GM21360 (cell line): Measurements from ENCODE around the gene CHERP.
"Not testable (repeated sequence)": the region's sequence is repeated elsewhere in the genome, so short reads cannot be mapped to it uniquely, and the experiment has no call there.

ENCODE experiments used
- ATAC-seq: cut with Tn5 transposase; IDR thresholded peaks from one replicate; pipeline ENCODE4 v1.9.1; 2021; ENCODE audit warnings: mild to moderate bottlenecking, moderate library complexity; ENCODE audit not compliant: unreplicated experiment

Gene CHERP

GRCh38 chr19:16543734-16544133 is 1.5 kb upstream of the CHERP start:
- not testable (repeated sequence) for ATAC-seq

GRCh38 chr19:16542910-16543472 is 754 bp upstream of the CHERP start:
- ATAC-seq = no peak

GRCh38 chr19:16541526-16542044 is 652 bp downstream of the CHERP start:
- peak; percentile 10 for ATAC-seq

DNA sequence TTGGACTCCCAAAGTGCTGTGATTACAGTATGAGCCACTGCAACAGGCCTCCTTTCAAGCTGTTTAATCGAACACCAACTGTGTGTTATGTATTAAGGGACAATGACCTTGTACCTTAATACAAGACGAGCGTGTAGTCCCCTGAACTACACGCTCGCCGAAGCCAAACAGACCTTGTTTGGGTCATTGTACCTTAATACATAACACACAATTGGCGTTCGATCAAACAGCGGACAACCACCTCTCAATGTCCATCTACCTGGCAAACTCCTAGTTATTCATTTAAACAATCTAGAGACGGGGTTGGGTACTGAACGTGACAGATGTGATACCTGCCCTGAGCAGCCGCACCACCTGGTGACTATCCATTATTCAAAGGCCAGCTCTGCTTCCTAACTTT is 1.3 kb downstream of the CHERP start:
- ATAC-seq = no peak

DNA sequence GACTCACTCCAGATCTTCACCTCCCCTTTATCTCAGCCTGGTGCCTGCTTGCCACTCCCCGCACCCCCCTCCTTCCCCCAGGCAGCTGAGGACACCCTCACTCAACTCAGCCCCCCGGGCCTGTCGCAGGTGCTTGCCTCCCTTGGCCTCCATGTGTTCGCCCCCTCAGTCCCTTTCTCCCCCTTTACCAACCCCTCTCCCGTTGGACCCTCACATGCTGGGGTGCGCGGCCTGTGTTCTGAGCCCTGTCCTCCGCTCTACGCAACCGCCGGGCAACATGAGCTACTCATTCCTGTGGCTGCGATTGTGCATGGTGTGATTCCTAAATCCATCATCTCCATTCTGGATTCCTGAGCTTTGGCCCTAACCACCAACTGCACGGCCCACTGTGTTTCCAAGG is 5.1 kb downstream of the CHERP start:
- ATAC-seq = no peak

DNA sequence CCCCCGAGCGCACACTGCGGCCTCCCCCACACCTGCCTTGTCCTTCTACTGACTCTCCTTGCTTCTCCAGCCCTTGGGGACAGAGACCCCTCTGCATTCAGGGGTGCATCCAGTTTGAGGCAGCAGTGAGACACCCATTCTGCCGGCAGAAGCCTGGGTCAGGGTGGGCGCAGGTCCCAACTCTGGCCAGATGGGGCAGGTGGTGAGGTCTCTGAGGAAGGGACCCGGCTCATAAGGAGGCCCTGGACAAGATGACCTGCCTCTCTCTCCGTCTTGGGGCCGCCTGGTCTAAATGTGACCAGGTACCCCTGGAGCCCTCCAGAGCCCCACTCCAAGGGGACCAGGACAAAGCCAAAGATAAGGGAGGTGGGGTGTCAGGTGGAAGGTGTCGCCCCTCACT is 6.1 kb downstream of the CHERP start:
- no peak for ATAC-seq

DNA sequence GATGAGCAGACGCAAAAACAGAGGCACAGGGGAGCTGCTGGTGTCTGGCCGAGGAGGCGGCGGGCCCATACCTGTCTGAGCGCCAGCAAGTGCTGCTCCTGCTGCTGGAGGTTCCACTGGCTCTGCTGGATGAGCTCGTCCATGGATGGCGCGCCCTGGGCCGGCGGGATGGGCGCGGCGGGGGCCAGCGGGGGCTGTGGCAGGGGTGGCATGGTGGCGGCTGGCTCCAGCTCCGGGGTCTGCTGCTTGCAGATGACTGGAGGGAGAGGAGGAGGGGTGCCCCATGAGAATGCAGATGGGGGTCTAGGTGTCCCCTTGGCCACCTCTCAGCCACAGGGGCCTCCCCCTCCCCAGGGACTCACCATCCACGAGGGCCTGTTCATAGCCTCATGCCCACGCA is 6.9 kb downstream of the CHERP start:
- no peak for ATAC-seq

GRCh38 chr19:16532440-16533234 is 9.6 kb downstream of the CHERP start:
- no peak for ATAC-seq

GRCh38 chr19:16531380-16531669 is 10.9 kb downstream of the CHERP start:
- no peak for ATAC-seq

GRCh38 chr19:16530540-16531379 is 11.5 kb downstream of the CHERP start:
- ATAC-seq = no peak

DNA sequence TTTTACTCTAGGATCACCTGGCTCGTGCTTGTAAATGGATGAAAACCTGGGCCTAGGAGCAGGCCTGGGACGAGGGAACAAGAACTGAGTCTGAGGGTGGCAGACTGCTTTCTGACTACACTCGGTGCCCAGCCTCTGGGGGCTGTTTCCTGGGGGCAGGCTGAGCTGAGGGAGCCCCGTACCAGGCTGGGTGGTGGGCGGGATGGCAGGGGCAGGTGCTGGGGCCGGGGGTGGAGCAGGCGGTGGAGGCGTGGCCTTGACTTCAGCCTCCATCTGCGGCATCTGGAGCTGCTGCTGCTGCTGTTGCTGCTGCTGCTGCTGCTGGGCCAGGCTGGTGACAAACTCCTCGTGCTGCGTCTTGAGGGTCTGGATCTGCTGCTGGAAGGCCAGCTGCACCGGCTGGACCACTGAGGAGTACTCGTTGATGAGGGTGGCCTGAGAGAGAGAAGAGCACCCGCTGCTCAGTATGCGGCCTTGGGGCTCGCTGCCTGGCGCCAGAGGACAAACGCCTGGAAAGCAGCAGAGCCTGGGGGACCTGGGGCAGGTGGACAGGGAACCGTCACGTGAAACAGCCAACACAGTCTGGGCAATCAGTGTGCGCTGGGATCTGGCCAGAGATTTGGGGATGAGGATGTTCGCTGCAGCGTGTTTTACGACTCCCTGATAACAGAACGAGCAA is 12.6 kb downstream of the CHERP start:
- no peak for ATAC-seq

DNA sequence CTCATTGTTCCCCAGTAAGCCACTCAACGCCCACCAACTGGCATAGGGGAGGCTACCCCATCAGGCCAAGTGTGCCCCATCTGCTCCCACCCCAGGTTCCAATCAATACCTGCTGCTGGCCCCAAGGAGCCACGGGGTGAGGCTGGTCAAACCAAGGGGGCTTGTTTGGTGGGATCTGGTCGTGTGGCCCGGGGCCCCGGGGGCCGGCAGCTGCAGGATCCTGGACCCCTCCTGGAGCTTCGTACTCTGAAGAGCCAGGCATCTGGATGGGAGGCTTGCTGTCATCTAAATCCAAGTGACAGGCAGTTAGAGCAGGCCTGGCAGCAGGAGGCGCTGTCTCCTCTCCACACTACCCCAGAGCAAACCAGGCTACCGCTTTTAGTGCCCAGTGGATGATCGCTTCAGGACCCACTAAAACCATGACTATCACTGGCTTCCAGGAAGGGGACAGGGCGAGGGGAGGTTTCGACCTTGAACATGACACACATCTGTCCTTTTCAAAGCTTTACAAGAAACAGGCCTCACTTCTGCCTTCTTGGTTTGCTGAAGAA is 14.2 kb downstream of the CHERP start:
- no peak for ATAC-seq

- ATAC-seq = no peak
Measured at GRCh38 chr19:16527334-16527935, 14.8 kb downstream of the CHERP start.

GRCh38 chr19:16525751-16526481 is 16.3 kb downstream of the CHERP start:
- ATAC-seq = no peak

DNA sequence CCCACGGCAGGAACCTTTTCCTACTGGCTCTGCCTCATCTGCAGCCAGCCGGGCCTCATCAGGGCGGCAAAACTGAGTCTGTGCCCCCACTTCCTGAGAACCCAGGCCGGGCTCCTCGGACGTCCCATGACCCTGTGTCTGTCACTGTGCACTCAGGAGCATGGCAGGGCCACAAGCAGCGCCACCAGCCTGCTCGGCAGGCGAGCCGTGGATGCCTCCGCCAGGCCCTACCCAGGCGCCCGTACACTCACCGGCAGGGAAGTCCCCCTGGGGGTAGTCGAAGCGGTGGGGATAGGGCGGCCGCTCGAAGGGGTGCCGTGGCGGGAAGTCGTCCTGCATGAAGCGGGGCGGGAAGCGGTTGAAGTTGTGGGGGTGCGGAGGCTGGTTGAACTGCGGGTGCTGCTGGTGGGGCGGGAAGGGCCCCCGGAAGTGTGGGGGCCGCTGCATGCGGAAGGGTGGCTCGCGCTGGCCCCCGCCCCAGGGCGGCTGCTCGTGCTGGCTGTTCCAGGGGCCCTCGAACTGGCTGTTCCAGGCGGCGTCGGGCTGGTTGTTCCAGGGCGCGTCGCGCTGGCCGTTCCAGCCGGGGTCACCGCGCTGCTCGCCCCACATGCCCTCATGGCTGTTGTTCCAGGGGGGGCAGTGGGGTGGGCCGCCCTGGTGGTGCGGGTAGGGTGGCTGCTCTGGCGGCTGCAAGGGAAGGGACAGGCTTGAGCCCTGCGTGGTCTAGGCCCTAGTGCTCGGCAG is 17.1 kb downstream of the CHERP start:
- ATAC-seq = no peak

GRCh38 chr19:16522559-16523377 is 19.5 kb downstream of the CHERP start:
- ATAC-seq = no peak

DNA sequence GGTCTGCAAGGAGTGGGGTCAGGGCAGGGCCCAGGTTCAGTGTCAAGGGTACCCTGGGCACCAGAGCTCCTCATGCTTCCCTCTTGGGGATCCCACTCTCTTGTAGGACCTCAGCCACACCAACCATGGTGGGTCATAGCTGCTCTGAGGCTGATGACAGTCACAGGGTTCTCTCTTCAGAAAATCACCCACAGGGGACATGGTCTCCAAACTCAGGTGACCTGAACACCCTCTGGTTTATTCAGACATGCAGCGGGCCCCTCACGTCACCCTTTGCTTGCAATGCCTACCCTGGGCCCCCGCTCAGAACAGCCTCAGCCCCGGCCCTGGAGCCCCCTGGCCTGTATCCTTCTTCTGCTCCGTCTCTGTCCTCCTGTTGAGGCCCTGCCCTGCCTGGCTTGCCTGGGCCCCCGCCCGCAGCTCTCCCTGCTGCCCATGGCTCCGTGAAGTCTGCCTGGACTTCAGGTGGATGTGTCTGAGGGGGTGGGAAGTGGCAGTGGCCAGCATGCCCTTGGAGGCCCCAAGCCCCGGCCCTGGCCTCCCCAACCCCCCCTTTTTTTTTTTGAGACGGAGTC is 20.4 kb downstream of the CHERP start:
- no peak for ATAC-seq
